ENCODE results near the gene OGFR. TPM values are rescaled to one million over a fixed set of nuclear protein-coding genes. Genes with fewer than 3 reads are reported as not detected.

The OGFR gene
- total RNA-seq, 2 experiments from 2014 or later: 54.5 to 56.0 TPM

- H3K36me3 ChIP-seq (ENCODE audit: insufficient read depth, low read length): peaks cover 53% of the 10 kb centered on the region
- peaks cover 20 to 22% of the 10 kb centered on the region in 2 experiments for H3K27me3 ChIP-seq (ENCODE audit: control insufficient read depth in 1 of 2, insufficient read depth in 2 of 2, low read length in 2 of 2)
- no peak for ATAC-seq (ENCODE audit: poor library complexity)
- Mint-ChIP-seq H3K27ac (no peak overlapping the region), H3K27me3 (peaks cover 13% of the 10 kb centered on the region), H3K36me3 (ENCODE audit: low read depth) (peaks cover 35% of the 10 kb centered on the region), H3K4me3 (no peak overlapping the region), H3K4me1 (ENCODE audit: low read depth) (peaks cover 22% of the 10 kb centered on the region), H3K9me3 (no peaks in the 10 kb centered on the region)
- ChIA-PET POLR2A (interaction anchor here (0.9 kb wide), 1 partner anchor 16 kb away, joined by 4 read pairs; the partner anchor contains the start of gene MRGBP), CTCF (no interaction called here)
- peaks cover 0 to 13% of the 10 kb centered on the region in 2 experiments for H3K9me3 ChIP-seq (ENCODE audit: control insufficient read depth in 1 of 2, insufficient read depth in 1 of 2, low read length in 2 of 2)
- peaks cover 34% of the 10 kb centered on the region for H3K4me1 ChIP-seq (ENCODE audit: insufficient read depth, low read length)
- no peak overlapping the region for H3K27ac ChIP-seq (ENCODE audit: low read depth in 1 of 2, low read length in 2 of 2)
- TF ChIP-seq CTCF (IDR thresholded peaks at IDR 0.05): no peak
- intact Hi-C loops (cut with DNase I, micrococcal nuclease): no loop called here
- H3K4me3 ChIP-seq (ENCODE audit: low read length): no peak overlapping the region
- no peak for DNase-seq
Observed at GRCh38 chr20:62812181-62812906, 7.7 kb downstream of the OGFR start.

GRCh38 chr20:62812907-62813200 lies 8.2 kb downstream of the OGFR start:
- CTCF ChIA-PET: no interaction called here
- H3K36me3 ChIP-seq (ENCODE audit: insufficient read depth, low read length): peaks cover 48% of the 10 kb centered on the region

GRCh38 chr20:62813588-62813987 lies 9.0 kb downstream of the OGFR start:
- peaks cover 22% of the 10 kb centered on the region for H3K36me3 Mint-ChIP-seq (ENCODE audit: low read depth)
- no peak overlapping the region for H3K4me3 Mint-ChIP-seq
- DNase-seq (no peak), ATAC-seq (ENCODE audit: poor library complexity) (no peak)
- intact Hi-C loops (cut with DNase I, micrococcal nuclease): no loop called here
- H3K9me3 ChIP-seq (ENCODE audit: control insufficient read depth in 1 of 2, insufficient read depth in 1 of 2, low read length in 2 of 2): peaks cover 0 to 22% of the 10 kb centered on the region in 2 experiments
- no peak for TF ChIP-seq CTCF (IDR thresholded peaks at IDR 0.05)
- ChIA-PET POLR2A (interaction anchor here (1.1 to 2.7 kb wide), 2 partner anchors 9 to 20 kb away, joined by 3 to 10 read pairs; partner anchors contain the start of gene OGFR), CTCF (no interaction called here)
- H3K4me1 ChIP-seq (ENCODE audit: insufficient read depth, low read length): peaks cover 26% of the 10 kb centered on the region
- H3K36me3 ChIP-seq (ENCODE audit: insufficient read depth, low read length): peaks cover 41% of the 10 kb centered on the region
- H3K4me3 ChIP-seq (ENCODE audit: low read length): no peak overlapping the region
- peaks cover 12% of the 10 kb centered on the region for H3K4me1 Mint-ChIP-seq (ENCODE audit: low read depth)
- no peak overlapping the region for H3K27ac ChIP-seq (ENCODE audit: low read depth in 1 of 2, low read length in 2 of 2)
- H3K9me3 Mint-ChIP-seq: no peaks in the 10 kb centered on the region
- H3K27me3 Mint-ChIP-seq: peaks cover 23% of the 10 kb centered on the region
- H3K27me3 ChIP-seq (ENCODE audit: control insufficient read depth in 1 of 2, insufficient read depth in 2 of 2, low read length in 2 of 2): peaks cover 32 to 34% of the 10 kb centered on the region in 2 experiments
- no peak overlapping the region for H3K27ac Mint-ChIP-seq

More at GRCh38 chr20:62812907-62813200, 8.2 kb downstream of the OGFR start:
- Histone ChIP-seq H3K9me3 (ENCODE audit: control insufficient read depth in 1 of 2, insufficient read depth in 1 of 2, low read length in 2 of 2) (peaks cover 0 to 18% of the 10 kb centered on the region in 2 experiments), H3K27ac (ENCODE audit: low read depth in 1 of 2, low read length in 2 of 2) (no peak overlapping the region), H3K4me3 (ENCODE audit: low read length) (no peak overlapping the region), H3K4me1 (ENCODE audit: insufficient read depth, low read length) (peaks cover 33% of the 10 kb centered on the region), H3K27me3 (ENCODE audit: control insufficient read depth in 1 of 2, insufficient read depth in 2 of 2, low read length in 2 of 2) (peaks cover 25 to 27% of the 10 kb centered on the region in 2 experiments)
- Mint-ChIP-seq H3K36me3 (ENCODE audit: low read depth) (peaks cover 30% of the 10 kb centered on the region), H3K4me1 (ENCODE audit: low read depth) (peaks cover 18% of the 10 kb centered on the region), H3K9me3 (no peaks in the 10 kb centered on the region), H3K4me3 (no peak overlapping the region), H3K27ac (no peak overlapping the region), H3K27me3 (peaks cover 15% of the 10 kb centered on the region)
- TF ChIP-seq CTCF (IDR thresholded peaks at IDR 0.05): no peak
- no peak for DNase-seq
- ATAC-seq (ENCODE audit: poor library complexity): no peak
- intact Hi-C loops (cut with DNase I, micrococcal nuclease): no loop called here
- POLR2A ChIA-PET: interaction anchor here (0.9 kb wide), 1 partner anchor 16 kb away, joined by 4 read pairs; the partner anchor contains the start of gene MRGBP

All from CD4-positive, alpha-beta T cell (primary cell).